Non-pigmented ciliary epithelial cell (primary cell): ENCODE results near the gene PRSS21.

Source experiments
- DNase-seq: peaks from one replicate; pipeline ENCODE4 v3.0.0-alpha.2; 2010; ENCODE audit warnings: low read depth

The PRSS21 gene

DNA sequence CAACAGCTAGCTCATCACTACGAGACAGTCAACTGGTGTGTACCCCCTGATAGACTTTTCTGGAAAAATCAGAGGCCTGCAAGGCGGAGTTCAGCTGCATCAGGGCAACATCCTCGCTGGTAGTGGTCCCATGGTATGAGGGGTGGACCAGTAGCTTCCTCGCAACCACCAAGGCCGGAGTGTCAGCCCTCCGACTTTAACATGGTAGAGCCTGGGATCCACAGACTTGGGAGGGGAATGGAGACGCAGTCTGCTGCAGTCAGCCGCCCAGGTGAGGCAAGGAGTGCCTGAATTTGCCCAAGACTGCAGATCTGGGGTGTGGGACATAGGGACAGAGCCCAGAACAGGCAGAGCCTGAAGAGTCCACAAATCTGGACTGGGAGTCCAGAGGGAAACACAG lies 26.5 kb downstream of the PRSS21 start:
- no peak for DNase-seq

DNA sequence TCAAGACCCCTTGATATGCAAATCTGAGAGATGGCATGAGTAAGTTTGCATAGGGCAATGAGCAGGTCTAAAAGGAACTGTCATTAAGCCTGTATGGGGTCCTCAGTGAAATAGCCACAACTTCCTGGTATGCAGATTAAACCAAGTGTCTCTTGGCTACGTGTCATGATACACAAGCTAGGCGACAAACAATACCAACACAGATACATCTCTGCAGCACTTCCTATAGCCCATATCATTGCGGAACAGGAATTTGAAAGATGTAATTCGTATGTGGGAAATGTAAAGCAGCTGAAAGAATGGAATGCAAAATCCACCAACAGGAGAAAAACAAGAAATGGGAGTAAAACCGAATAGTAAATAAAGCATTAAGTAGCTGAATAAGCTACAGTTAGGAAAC lies 28.1 kb downstream of the PRSS21 start:
- no peak for DNase-seq

- DNase-seq, result no peak
These were observed 29.7 kb downstream of the PRSS21 start for GRCh38 chr16:2846511-2847310.

DNA sequence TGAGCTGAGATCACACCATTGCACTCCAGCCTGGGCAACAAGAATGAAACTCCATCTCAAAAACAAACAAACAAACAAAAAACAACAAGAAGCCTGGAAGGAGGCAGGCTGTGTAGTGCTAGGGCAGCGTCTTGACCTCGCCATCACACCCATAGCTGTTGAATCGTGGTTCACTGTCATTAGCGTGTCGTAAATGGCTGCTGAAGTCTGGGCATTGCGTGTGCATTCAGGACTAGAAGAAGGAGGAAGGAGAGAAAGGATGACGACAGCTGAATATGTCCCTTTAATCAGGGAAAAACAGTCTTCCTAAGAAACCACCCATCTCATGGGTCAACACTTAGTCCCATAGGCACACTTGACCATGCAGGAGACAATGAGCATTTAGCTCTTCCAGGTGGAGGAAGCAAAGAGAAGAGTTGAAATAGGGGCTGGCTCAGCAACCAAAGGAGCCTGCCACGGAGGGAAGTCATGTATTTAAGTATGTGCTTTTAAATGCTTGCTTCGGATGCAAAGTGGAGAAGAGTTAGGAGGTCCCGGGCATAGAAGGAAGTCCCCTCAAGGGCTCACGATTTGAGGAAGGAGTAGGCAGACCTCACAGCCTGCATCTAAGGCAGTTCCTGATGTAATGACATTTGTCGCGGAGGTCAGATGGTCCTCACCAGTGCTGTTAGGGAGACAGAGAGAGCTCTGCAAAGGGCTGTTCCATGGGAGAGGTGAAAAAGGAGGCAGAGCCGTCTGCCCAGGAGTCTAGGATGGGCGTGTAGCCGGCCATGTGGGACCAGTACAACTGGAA lies 32.1 kb downstream of the PRSS21 start:
- DNase-seq, result no peak

- DNase-seq, result no peak
These were observed 35.1 kb downstream of the PRSS21 start for GRCh38 chr16:2852003-2852730.

DNA sequence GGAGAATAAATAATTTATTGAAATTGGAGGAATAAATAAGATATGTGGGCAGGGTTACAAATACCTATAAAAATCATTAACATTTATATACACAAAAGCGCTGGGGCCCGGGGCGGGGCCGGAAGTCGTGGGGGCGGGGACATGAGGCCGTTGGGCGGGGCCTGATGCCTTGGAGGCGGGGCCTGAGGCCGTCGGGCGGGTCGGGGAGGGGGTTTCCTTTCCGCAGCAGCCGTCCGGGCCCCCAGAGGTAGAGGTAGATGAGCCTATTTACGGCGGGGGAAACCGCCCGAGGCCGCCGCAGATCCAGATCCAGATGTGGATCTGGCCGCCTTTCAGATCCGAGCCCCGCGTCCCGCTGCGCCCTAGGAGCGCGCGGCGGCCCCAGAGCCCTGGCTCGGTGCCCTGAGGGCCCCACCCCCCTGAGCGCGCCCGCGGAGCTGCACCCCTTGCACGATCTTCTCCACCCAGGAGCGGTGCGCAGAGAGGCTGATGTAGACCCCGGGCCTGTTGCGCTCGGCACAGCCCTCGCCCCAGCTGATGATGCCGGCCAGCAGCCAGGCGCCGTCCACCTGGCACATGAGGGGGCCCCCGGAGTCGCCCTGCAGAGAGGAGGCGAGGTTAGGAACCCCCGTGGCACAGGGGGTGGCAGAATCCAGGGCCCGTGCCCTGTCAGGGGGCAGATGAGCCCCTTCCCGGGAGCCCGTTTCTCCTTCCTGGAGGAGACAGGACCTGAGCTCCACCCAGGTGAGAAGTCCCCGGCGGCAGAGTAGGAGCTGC lies 35.9 kb downstream of the PRSS21 start:
- DNase-seq, result no peak

DNA sequence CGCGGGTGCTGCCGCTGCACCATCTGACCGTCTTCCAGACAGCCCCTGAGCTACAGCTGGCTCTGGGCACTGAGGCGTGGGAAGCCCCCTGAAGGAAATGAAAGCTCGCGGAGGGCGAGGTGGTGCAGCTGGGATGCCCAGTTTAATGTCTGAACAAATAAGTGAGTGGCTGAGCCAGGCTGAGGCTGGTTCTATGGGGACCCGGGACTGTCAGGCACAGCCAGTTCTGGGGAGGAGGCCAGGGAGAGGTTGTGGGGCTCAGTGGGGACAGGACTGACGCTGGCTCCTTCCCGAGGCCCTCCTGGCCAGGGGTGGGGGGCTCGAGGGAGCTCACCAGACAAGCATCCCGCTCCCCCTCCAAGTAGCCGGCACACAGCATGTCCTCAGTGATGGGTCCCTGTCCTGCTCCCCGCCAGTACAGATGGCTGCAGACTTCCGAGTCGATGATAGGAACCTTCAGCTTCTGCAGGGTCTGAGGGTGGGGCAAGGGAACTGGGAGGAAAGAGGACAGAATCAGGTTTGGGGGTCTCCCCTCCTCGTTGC lies 36.6 kb downstream of the PRSS21 start:
- no peak for DNase-seq

DNA sequence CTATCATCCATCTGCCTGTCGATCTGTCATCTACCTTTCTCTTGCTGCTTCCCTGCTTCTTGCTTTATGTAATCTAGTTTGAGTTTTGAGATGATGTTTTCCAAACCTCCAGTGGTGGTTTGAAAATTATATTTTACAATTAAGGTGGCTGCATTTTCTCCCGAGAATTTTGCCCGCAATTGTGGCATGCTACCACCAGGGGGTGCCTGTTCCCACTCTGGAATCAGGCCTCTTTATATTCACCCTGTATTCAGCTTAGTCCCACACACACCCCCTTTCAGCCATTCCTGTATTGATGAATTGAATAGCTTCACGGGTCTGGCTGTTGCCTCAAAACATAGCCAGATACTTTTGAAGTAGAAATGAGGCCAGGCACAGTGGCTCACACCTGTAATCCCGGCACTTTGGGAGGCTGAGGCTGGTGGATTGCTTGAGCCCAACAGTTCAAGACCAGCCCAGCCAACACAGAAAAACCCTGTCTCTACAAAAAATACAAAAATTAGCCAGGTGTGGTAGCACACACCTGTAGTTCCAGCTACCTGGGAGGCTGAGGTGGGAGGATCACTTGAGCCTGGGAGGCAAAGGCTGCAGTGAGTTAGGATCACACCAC lies 37.8 kb downstream of the PRSS21 start:
- no peak for DNase-seq

GRCh38 chr16:2855536-2855935 lies 38.5 kb downstream of the PRSS21 start:
- DNase-seq, result no peak

GRCh38 chr16:2856061-2856670 lies 39.1 kb downstream of the PRSS21 start:
- DNase-seq, result no peak

DNA sequence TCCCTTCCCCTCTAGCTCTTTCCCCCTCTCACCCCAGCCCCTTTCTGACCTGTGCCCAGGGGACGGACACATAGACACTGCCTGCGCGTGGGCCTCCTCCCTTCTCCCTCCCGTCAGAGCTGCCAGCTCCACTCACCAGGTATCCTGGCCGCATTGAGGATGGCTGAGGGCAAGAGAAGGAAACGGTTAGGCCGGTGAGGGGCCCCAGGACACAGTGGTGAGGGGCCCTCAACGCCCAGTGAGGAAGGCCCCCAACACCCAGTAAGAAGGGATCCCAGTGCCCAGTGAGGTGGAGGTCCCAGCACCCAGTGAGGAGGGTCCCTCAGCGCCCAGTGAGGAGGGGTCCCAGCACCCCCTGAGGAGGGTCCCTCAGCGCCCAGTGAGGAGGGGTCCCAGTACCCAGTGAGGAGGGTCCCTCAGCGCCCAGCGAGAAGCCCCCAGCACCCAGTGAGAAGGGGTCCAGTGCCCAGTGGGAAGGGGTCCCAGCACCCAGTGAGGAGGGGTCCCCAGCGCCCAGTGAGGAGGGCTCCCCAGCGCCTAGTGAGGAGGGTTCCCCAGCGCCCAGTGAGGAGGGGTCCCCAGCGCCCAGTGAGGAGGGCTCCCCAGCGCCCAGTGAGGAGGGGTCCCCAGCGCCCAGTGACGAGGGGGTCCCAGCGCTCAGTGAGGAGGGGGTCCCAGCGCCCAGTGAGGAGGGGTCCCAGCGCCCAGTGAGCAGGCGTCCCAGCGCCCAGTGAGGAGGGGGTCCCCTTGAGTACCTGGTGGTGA lies 39.8 kb downstream of the PRSS21 start:
- no peak for DNase-seq

DNA sequence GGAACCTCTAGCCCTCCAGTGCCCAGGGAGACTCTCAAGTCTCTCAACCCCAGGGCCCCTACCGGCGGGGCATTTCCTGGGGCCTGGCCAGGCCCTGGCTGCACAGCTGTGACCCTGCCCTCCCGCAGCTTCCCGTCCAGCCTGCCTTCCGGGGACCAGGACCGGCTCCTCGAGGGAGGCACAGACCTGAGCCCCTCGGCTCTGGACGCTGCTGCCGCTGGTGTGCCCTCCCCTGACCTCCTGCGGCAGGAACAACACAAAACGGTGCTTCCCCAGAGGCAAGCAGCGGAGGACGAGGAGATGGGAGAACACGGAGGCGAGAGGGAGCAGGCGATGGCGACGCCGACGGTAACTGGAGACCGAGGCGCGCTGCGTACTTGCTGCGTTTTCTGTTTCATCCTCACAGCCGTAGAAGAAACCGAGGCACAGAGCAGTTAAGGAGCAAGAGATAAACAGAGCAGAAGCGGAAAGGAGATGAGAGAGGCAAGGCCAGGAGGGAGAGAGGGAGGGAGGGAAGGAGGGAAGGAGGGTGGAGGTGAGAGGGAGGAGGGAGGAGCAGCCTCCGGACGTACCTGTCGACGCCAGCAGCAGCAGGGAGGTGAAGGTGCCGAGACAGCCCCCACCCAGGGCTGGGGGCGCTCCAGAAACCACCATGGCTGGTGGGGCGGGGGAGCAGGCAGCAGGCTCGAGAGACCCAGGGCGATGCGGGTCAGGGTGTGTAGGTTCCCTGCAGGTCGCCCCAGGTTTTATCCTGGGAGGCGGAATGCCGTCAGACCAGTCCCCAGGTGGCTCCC lies 40.6 kb downstream of the PRSS21 start, which contains the start of gene PRSS22:
TSS of gene PRSS22 (minus strand) at position 720 of the 794 bp plus-strand sequence. CDS start at position 654, 66 bp downstream.
- DNase-seq, result no peak

GRCh38 chr16:2858245-2859025 lies 41.4 kb downstream of the PRSS21 start:
- no peak for DNase-seq

GRCh38 chr16:2859686-2860265 lies 42.7 kb downstream of the PRSS21 start:
- no peak for DNase-seq

DNA sequence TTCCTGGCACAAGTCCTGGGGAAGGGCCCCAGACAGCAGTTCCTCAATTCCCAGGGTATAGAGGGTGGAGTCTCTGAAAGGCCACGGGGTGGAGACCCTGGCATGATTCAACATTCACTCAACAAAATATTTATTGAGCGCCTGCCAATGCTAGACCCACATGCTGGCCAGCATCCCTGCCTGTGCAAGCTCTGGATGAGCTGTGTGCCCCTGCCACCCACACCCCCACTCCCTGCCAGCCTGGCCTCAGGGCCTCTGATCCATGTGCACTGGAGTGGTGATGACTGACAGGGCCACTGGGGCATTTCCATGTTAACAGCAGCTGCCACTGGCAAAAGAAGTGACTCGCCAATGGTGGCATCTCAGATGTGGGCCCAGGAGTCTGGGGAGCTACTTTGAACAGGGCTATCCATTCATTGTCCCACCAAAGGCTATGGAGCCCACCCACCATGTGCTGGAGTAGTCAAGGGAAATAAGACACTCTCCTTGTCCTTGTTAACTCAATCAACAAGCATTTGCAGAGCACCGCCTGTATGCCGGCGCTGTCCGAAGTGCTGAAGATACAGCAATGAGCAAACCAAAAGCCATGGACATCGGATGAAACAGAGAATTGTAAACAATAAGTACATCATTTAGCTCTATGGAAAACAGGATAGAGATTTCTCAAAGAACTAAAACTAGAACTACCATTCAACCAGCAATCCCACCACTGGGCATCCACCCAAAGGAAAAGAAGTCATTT lies 44.0 kb downstream of the PRSS21 start:
- no peak for DNase-seq

- no peak for DNase-seq
These were observed 48.6 kb downstream of the PRSS21 start for GRCh38 chr16:2865651-2866050.

GRCh38 chr16:2866431-2866830 lies 49.4 kb downstream of the PRSS21 start:
- DNase-seq, result no peak
